T-helper 22 cell (primary cell): Measurements from ENCODE around the gene TSPAN18.

Experiments used
- DNase-seq: peaks from one replicate; pipeline ENCODE4 v3.0.0-alpha.2; 2020; ENCODE audit warnings: low read depth

The TSPAN18 gene

GRCh38 chr11:44942029-44942955 is 215.5 kb downstream of the TSPAN18 start:
- DNase-seq, result no peak

DNA sequence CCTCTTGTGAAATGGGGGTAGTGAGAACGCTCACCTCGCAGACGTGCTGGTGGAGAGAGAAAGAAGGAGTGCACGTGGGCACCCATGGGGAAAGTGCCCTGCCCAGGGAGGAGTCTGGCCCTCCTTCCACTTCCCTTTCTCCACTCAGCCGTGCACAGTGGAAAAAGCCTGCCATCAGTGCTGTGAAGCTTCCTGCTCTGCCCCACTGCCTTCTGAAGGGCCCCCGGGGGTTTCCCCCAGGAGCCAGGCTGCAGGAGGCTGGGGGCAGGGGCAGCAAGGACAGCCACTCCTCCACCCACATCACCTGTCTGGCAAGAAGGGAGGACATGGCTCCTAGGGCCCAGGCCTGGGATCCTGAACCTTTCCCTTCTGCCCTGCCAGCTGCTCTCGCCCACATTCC is 216.4 kb downstream of the TSPAN18 start:
- DNase-seq, result no peak

DNA sequence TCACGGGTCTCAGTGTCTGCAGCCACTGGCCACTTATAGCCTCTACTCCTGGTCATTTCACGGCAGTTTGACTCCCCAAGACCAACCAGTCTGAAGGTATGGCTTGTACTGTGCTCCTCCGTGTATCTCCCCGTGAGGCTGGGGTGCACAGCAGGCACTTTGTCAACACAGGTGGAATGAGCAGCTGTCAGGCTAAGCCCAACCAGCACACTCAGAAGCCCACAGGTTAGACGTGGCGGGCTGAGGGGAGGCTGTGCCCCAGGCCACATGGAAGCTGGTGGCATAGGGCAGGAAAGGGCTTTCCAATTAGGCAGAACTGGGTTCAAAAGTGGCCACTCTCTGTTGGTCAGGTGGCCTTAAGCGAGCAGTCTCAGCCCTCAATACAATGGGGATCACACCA is 216.9 kb downstream of the TSPAN18 start:
- no peak for DNase-seq

DNA sequence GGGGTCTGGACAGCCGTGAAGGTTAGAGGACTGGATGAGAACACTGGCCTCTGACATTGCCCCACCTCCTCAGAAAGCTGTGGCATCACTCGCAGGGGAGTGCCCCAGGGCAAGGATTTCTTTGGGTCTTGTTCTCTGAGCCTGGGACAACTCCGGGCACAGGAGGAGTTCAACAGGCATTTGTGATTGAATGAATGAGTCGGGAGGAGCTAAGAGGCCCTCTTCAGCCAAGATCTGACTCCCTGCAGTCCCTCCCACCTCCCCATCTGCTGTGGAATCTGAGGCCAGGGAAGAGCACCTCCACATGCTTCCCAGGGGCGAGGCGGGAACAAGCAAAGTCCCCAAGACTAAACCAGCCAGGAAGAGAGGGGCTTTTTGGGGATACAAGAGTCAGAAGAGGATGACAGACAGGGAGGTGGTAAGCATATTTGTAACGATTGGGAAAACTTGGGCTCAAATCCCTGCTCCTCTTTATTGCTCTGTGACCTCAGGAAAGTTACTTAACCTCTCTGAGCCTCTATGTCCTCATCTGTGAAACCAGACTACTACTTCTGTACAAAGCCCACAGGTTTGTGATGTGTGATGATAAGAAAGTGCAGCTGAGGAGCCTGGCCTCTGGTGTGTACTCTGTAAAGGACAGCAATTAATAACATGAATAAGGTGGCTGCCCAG is 217.6 kb downstream of the TSPAN18 start:
- DNase-seq, result no peak

DNA sequence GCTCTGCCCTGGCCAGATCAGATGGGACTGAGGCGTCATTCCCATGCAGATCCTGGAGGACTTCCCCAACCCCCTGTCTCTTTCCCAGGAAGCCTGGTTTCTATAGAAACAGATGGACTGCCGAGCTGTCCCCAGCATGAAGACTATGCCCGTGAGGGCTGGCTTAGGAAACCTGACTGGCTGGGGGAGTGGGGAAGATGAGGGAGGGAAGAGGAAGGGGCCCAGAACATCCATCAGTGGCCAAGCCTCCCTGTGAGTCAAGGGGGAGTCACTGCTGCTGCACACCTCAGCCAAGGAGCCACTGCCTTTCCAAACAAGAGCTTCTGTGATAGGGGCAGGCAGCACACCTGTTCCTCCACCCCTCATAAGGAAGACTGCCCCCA is 218.1 kb downstream of the TSPAN18 start:
- no peak for DNase-seq

DNA sequence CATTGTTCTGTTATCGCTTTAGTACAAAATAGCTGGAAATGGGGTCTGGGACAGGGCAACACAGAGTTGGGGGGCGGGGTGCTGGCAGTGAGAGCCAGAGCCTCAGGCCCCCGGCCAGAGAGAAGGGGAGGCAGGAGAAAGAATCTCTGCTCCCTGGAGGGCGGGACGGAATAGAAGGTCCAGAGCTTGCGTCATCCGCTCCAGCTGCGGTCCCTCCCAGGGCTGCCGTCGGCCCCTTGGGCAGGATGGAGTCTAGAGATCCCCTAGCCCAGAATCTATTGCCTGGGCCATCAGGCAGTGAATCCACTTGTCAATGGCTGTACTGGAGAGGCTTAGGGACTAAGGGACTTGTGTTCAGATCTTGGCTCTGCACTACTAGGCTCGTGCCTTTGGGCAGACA is 218.9 kb downstream of the TSPAN18 start:
- DNase-seq, result no peak

DNA sequence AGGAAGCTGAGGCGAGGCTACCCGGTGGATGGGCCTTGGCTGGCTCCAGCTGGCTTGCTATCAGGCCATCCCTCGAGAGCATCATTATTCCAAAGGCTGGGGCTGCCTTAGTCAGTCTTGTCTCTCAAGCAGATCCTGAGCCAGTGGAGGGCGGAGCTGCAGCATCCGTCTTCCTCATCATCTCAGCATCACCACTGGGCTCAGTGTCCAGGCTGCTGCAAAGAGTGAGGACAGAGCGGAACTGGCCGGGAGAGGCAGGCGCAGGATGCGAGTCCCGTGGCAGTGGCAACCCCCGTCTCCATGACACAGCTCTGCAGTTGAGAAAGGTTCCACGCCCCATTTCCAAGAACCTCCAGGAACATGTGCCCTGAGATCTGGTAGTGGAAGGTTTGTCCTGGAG is 219.5 kb downstream of the TSPAN18 start:
- DNase-seq, result no peak

DNA sequence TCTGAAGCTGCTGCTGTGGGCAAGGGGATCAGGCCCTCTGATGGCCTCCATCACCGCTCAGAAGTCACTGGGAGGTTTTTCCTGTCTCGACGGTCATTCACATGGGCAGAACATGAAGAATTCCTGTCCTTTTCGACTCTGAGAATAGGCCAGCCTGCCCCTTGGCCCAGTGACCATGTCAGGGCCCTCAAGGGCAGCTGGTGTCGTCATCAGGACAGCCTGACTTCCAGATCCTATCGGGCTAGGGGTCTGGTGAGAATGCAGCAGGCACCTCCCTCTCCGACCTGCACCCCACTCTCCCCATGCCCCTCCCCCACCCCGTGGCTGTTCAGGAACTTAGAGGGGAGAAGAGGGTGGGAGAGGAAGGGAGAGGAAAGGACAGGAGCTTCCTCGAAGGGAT is 220.4 kb downstream of the TSPAN18 start:
- no peak for DNase-seq

- DNase-seq, result no peak
Measured at GRCh38 chr11:44948155-44948554, 221.4 kb downstream of the TSPAN18 start.

DNA sequence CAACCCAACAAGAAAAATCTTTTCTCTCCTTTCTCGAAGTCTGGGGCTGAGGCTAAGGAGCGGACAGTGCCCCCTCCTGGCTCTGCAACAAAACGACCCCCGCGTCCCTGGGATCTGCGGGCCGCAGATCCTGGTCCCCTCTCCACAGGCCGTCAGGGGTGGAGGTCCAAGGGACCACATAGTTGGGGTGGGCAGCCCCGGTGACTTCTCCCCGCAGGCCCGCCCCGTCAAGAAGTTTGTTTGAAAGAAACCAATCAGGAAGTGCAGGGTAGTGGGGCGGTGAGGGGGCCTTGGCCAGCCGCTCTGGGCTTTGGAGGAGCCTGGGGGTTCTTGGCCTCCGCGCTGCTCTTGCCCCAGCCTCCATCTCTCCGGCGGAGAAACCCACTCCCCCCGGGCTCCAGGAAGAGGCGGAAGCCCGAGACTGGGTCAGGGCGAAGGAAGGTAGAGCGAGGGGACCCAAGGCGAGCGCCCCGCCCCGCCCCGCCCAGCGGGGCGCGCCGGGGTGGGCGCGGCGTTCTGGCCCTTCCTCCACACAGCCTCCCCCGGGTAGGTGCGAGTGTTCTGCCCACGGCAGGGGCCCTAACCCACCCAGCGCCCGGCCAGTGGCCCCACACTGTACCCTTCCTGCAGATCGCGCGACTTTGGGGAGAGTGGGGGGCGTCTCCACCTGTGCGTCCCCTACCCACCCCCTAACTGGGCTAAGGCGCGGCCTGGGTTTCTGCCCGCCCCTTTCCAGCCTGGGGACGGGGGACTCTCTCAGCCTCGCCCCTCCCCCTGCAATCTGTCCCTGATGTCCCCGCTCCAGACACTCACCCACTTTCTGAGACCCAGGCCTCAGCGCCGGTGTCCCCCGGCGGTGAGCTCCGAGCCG is 222.6 kb downstream of the TSPAN18 start:
- no peak for DNase-seq

DNA sequence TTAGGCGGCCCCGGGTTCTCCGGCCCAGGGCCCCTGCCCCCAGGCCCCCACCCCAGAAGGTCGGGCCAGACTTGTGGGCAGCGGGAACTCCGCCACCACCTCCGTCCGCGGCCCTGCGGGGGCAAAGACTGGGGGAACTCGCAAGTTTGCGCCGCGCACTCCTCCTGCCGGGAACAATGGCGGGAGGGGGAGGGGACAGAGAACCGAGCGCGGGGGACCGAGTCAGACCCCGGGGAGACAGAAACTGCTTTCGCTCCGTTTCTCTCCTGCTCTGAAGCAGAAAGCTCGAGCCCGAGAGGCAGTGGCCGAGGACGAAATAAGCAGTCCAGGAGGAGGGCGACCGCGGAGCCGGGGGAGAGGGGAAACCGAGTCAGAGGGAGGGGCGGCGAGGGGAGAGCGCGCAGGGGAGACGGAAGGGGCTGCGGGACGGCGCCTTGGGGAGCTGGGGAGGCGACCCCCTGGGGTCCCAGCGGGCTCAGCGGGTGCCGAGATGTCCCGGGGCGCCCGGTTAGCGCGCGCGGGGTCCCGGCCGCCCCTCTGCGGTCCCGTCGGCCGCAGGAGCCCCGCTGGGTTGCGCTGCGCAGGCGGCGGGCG is 223.4 kb downstream of the TSPAN18 start:
- no peak for DNase-seq

DNA sequence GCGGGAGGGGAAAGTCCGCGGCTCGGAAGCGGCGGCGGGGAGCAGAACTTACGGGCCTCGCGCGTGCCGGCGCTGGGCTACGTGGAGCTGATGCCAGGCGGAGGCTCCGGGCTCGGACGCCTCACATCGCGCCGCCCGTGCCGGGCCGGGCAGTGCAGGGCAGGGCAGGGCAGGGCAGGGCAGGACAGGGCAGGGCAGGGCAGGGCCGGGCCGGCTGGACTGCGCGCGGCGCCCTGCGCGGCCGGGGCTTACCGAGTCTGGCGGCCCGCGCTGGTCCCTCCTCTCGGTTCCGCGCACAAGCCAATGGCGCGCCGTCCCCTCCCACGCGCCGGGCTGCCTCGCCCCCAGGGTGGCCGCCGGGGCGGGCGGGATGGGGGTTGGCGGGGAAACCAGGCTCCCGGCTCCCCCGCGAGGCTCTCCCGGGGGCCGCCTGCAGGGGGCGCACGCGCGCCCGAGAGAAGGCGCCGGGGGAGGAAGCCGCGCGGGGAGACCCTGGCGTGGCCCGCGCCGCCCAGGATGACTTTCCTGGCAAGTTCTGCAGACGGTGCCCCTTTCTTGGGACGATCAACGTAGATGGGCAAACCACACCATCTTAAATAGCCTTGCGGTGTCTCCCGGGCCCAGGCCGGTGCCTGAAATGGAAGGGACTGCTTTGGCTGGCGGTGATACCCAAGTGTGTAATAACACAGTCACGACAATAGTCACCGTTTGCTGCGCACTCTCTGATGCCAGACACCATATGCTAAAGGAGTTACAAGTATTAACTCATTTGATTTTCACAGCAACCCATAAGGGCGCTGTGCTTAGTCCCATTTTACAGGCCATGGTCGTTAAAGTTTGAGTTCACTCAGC is 224.1 kb downstream of the TSPAN18 start, which contains the start of gene TP53I11:
TSS of gene TP53I11 (minus strand) at position 259 of the 852 bp plus-strand sequence. CDS start 12,548 bp downstream, outside the sequence.
- DNase-seq, result peak; percentile 43

DNA sequence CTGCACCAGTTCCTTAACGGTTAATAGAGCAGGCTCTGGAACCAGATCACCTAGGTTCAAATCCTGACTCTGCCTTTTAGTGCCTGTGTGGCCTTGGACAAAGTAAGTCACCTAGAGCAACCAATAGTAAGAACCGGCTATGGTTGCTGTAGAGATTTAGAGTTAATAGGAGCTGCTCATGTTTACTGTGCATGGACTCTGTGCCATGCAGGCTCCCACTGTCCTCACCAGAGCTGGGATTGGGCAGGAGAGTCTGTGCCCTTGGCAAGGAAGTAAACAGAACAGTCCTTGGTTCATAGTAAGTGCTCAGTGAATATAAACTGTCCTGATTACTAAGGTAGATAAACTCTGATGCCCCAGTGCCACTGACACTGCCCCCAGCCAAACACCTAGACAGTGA is 225.3 kb downstream of the TSPAN18 start:
- DNase-seq, result no peak

GRCh38 chr11:44952500-44953260 is 225.9 kb downstream of the TSPAN18 start:
- DNase-seq, result no peak

GRCh38 chr11:44954051-44954906 is 227.5 kb downstream of the TSPAN18 start:
- DNase-seq, result no peak

GRCh38 chr11:44955015-44955738 is 228.4 kb downstream of the TSPAN18 start:
- no peak for DNase-seq

DNA sequence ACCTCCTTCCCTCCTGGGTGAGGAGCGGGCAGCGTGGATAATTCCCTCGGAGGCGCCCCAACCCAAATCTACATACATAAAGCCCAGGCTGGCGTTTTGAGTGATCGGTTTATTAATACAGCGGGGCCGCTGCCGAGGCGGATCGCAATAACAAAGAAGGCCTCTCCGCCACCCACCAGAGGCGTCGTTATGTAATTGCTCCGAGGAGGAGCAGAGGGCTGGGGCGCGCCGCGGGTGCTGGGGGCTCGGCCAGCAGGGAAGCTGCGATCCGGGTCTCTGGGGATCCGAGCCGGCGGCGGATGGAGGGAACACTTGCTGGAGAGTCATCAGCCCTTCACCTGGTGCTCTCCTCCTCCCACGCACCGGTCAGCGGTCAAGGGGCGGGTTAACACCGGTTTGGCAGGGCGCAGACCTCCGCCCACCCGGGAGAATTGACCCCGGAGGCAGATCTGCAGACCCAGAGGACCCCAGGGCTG is 230.3 kb downstream of the TSPAN18 start:
- DNase-seq, result no peak

DNA sequence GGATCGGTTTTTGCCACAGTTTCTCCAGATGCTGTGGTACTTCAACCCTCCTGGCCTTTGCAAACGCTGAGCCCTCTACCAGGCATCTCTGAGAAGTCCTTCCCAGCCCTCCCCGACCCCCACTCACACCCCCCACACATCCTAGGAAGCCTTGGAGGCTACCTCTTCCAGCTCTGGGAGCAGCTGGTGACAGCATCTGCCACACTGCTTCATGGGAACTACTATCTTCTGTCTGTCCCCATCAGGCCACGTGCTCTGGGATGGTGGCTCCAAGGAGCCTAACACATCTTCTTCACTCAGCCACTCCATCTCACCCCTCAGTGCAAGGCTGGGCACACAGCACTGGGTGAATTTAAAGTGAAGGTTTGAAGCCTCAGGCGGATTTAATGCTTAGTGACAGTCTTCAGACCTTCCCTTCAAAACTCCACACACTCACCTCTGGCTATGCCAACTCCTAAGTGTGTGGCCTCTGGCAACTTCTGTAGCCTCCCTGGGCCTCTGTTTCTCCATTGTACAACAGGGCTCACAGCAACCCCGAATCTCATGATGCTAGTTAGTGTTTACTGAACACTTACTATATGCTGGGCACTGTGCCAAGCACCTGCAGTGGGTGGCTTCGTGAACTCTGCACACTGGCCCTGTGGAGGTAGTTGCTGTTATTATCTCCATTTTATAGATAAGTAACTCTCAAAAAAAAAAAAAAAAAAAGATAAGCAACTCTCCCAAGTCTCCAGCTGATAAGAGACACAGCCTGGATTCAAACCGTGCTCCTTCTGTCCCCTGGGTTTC is 231.2 kb downstream of the TSPAN18 start:
- DNase-seq, result no peak
